GM18526 (cell line): ENCODE results near the gene CD4.

Source experiments
- POLR2A ChIP-seq: IDR thresholded peaks from 3 replicates; pipeline ENCODE4 v1.6.1; 2011; ENCODE audit not compliant: insufficient read length; ENCODE audit errors: extremely low read depth

CD4 gene

GRCh38 chr12:6839482-6840201 is 50.3 kb downstream of the CD4 start:
- TF ChIP-seq POLR2A = peak; percentile 36

GRCh38 chr12:6840330-6840729 is 51.0 kb downstream of the CD4 start:
- TF ChIP-seq POLR2A = no peak

GRCh38 chr12:6840761-6841515 is 51.6 kb downstream of the CD4 start, which contains the start of gene GNB3:
Gene GNB3 (plus strand): TSS chr12:6840925. CDS start chr12:6841288, 363 bp downstream.
- no peak for TF ChIP-seq POLR2A

GRCh38 chr12:6842075-6842474 is 52.7 kb downstream of the CD4 start:
- TF ChIP-seq POLR2A = no peak

- no peak for TF ChIP-seq POLR2A
Observed at GRCh38 chr12:6843118-6843902, 54.0 kb downstream of the CD4 start.

GRCh38 chr12:6845395-6845794 is 56.1 kb downstream of the CD4 start:
- no peak for TF ChIP-seq POLR2A

GRCh38 chr12:6846316-6846869 is 57.1 kb downstream of the CD4 start:
- TF ChIP-seq POLR2A = no peak

- no peak for TF ChIP-seq POLR2A
Observed at GRCh38 chr12:6847676-6848075, 58.3 kb downstream of the CD4 start.

- no peak for TF ChIP-seq POLR2A
Observed at GRCh38 chr12:6849427-6849826, 60.1 kb downstream of the CD4 start.

- no peak for TF ChIP-seq POLR2A
Observed at GRCh38 chr12:6849976-6850560, 60.7 kb downstream of the CD4 start.

- TF ChIP-seq POLR2A = no peak
Observed at GRCh38 chr12:6850796-6851152, 61.4 kb downstream of the CD4 start.

- peak; percentile 78 for TF ChIP-seq POLR2A
Observed at GRCh38 chr12:6851153-6851920, 62.0 kb downstream of the CD4 start, which contains the start of gene CDCA3. Gene CDCA3 (minus strand): TSS chr12:6851286. CDS start chr12:6850952, 334 bp downstream.

- peak; percentile 77 for TF ChIP-seq POLR2A
Observed at GRCh38 chr12:6851921-6852650, 62.8 kb downstream of the CD4 start, which contains the start of gene USP5. Gene USP5 (plus strand): TSS chr12:6852150. CDS start chr12:6852180, 30 bp downstream.
